ENCODE measurements around the gene OR1B1. TPM values are rescaled to one million over a fixed set of nuclear protein-coding genes. Genes with fewer than 3 reads are reported as not detected.

The OR1B1 gene
- polyA plus RNA-seq (2012; ENCODE audit: low read depth, missing spikeins): not detected

DNA sequence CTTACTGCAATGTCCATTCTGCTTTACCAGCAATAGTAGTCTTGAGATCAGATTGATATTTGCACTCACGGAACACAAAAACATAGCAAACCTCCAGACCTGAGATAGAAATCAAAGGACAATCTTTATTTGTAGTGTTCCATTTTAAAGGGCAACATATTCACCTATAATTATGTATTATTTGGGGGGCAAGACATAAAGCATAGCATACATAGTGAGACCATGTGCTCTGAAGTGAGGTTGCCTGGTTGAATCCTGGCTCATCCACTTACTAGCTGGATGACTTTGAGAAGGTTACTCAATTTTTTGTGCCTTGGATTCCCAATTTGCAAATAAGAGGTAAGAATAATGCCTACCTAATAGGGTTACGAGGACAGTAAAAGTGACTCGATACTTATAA lies at the start of gene OR1B1:
Gene OR1B1 (minus strand): TSS at position 101 of the 400 bp plus-strand sequence.
- TF ChIP-seq POLR2AphosphoS5 (IDR thresholded peaks at IDR 0.05; ENCODE audit: low read depth, low read length): no peak
- TF ChIP-seq POU2F2 (IDR thresholded peaks at IDR 0.05; ENCODE audit: low read depth, low read length): no peak
- TF ChIP-seq PAX5 (IDR thresholded peaks at IDR 0.05; ENCODE audit: insufficient read depth, low read length, severe bottlenecking): no peak
- no peak for TF ChIP-seq TAF1 (IDR thresholded peaks at IDR 0.05; ENCODE audit: low read depth, low read length)
- no peak for TF ChIP-seq POLR2A (IDR thresholded peaks at IDR 0.05; ENCODE audit: low read depth, low read length)
- TF ChIP-seq SPI1 (IDR thresholded peaks at IDR 0.05; ENCODE audit: low read depth, low read length): no peak

DNA sequence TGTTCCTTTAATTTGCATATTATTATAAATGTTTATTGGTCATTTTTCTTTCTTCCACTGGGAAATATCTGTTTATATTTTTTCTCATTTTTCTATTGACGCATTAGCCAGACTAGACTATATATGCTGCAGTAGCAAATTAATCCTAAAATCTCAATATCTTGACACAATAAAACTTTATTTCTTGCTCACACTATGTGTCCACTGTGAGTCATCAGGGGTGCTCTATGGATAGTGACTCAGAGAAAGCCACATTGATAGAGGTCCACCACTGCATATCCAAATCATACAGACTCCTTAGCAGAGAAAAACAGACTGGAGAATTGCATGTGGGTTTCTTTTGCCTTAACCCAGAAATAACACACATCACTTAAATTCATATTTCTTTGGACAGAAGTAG lies 38.3 kb upstream of the OR1B1 start:
- DNase-seq (ENCODE audit: insufficient read length, low spot score) (no peak), FAIRE-seq (no peak)
- TF ChIP-seq PAX5 (IDR thresholded peaks at IDR 0.05; ENCODE audit: insufficient read depth, low read length, severe bottlenecking) (no peak), POU2F2 (IDR thresholded peaks at IDR 0.05; ENCODE audit: low read depth, low read length) (no peak), POLR2AphosphoS5 (IDR thresholded peaks at IDR 0.05; ENCODE audit: low read depth, low read length) (no peak), POLR2A (IDR thresholded peaks at IDR 0.05; ENCODE audit: low read depth, low read length) (no peak), TAF1 (IDR thresholded peaks at IDR 0.05; ENCODE audit: low read depth, low read length) (no peak), SPI1 (IDR thresholded peaks at IDR 0.05; ENCODE audit: low read depth, low read length) (no peak)

More for the DNA sequence above, at the start of gene OR1B1:
- DNase-seq (ENCODE audit: insufficient read length, low spot score) (no peak), FAIRE-seq (no peak)

DNA sequence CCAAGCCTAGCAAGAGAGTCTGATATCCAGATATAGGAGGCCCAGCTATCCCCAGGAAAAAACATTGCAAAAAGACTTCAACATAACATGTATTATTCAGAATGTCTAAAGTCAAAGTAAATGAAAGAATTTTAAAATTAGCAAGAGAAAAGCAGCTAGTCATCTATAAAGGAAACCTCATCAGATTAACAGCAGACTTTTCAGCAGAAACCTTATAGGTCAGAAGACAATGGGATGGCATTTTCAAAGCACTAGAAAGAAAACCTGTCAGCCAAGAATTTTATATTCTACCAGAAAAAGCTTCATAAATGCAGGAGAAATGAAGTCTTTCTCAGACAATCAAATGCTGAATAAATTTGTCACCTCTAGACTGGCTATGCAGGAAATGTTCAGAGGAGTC lies 27.4 kb upstream of the OR1B1 start:
- DNase-seq (ENCODE audit: insufficient read length, low spot score): no peak
- no peak for FAIRE-seq
- no peak for TF ChIP-seq PAX5 (IDR thresholded peaks at IDR 0.05; ENCODE audit: insufficient read depth, low read length, severe bottlenecking)
- TF ChIP-seq POLR2AphosphoS5 (IDR thresholded peaks at IDR 0.05; ENCODE audit: low read depth, low read length): no peak
- TF ChIP-seq SPI1 (IDR thresholded peaks at IDR 0.05; ENCODE audit: low read depth, low read length): no peak
- no peak for TF ChIP-seq POU2F2 (IDR thresholded peaks at IDR 0.05; ENCODE audit: low read depth, low read length)
- no peak for TF ChIP-seq TAF1 (IDR thresholded peaks at IDR 0.05; ENCODE audit: low read depth, low read length)
- TF ChIP-seq POLR2A (IDR thresholded peaks at IDR 0.05; ENCODE audit: low read depth, low read length): no peak

DNA sequence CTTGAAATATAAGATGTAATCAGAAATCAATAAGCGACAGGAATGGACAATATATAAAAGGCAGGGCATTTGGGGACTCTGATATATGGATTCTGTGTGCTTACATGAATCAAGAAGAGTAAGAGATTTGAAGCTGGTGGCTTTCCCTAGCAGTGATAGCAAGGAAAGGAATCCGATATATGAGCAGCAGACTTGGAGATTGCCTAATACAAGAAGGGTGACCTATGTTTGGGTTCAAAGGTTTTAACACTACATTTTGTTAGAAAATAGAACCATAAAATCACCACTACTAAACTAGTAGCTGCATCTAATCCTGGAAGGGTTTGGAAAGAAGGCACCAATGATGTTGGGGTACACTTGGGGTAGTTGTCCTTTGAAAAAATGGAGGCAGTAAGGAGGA lies 15.1 kb upstream of the OR1B1 start:
- no peak for DNase-seq (ENCODE audit: insufficient read length, low spot score)
- TF ChIP-seq TAF1 (IDR thresholded peaks at IDR 0.05; ENCODE audit: low read depth, low read length) (no peak), POLR2A (IDR thresholded peaks at IDR 0.05; ENCODE audit: low read depth, low read length) (no peak), PAX5 (IDR thresholded peaks at IDR 0.05; ENCODE audit: insufficient read depth, low read length, severe bottlenecking) (no peak), POLR2AphosphoS5 (IDR thresholded peaks at IDR 0.05; ENCODE audit: low read depth, low read length) (no peak), POU2F2 (IDR thresholded peaks at IDR 0.05; ENCODE audit: low read depth, low read length) (no peak), SPI1 (IDR thresholded peaks at IDR 0.05; ENCODE audit: low read depth, low read length) (no peak)
- FAIRE-seq: no peak

DNA sequence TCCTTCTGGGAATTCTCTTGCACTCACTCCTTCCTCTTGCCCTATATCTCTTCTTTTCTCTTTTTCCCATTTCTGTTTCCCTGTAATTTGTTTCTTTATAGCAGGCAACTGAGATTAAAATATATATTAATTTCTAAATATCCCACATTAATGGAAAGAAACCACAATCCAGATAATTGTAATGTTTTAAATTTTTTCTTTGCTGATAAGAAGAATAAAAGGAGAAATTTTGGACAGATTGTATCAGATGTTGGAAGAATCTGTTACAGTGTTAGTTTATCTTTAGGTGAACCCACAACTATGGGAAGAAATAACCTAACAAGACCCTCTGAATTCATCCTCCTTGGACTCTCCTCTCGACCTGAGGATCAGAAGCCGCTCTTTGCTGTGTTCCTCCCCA lies 4.0 kb upstream of the OR1B1 start, which contains the start of gene OR1L1:
Gene OR1L1 (plus strand): TSS at position 301 of the 400 bp plus-strand sequence. CDS start 0 bp downstream, at position 301.
- FAIRE-seq: no peak
- TF ChIP-seq POLR2A (IDR thresholded peaks at IDR 0.05; ENCODE audit: low read depth, low read length): no peak
- no peak for TF ChIP-seq PAX5 (IDR thresholded peaks at IDR 0.05; ENCODE audit: insufficient read depth, low read length, severe bottlenecking)
- no peak for TF ChIP-seq POU2F2 (IDR thresholded peaks at IDR 0.05; ENCODE audit: low read depth, low read length)
- TF ChIP-seq TAF1 (IDR thresholded peaks at IDR 0.05; ENCODE audit: low read depth, low read length): no peak
- TF ChIP-seq SPI1 (IDR thresholded peaks at IDR 0.05; ENCODE audit: low read depth, low read length): no peak
- TF ChIP-seq POLR2AphosphoS5 (IDR thresholded peaks at IDR 0.05; ENCODE audit: low read depth, low read length): no peak

DNA sequence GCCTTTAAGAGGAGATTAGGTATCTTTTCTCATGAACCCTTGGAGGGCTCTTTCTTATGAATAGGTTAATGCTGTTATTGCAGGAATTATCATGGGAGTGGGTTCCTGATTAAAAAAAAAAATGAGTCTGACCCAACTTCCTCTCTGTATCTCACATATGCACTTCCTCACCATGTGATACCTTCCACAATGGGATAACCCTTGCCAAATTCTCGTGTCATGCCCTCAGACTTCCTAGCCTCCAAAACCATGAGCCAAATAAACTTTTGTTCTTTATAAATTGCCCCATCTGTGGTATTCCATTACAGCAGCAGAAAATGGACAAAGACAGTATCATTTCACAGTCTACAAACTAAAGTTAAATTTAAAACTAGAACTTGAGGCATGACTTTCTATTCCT lies 1.0 kb downstream of the OR1B1 start:
- FAIRE-seq (no peak), DNase-seq (ENCODE audit: insufficient read length, low spot score) (no peak)
- TF ChIP-seq TAF1 (IDR thresholded peaks at IDR 0.05; ENCODE audit: low read depth, low read length) (no peak), POLR2AphosphoS5 (IDR thresholded peaks at IDR 0.05; ENCODE audit: low read depth, low read length) (no peak), POLR2A (IDR thresholded peaks at IDR 0.05; ENCODE audit: low read depth, low read length) (no peak), SPI1 (IDR thresholded peaks at IDR 0.05; ENCODE audit: low read depth, low read length) (no peak), PAX5 (IDR thresholded peaks at IDR 0.05; ENCODE audit: insufficient read depth, low read length, severe bottlenecking) (no peak), POU2F2 (IDR thresholded peaks at IDR 0.05; ENCODE audit: low read depth, low read length) (no peak)

More for the DNA sequence above, 4.0 kb upstream of the OR1B1 start, which contains the start of gene OR1L1:
- no peak for DNase-seq (ENCODE audit: insufficient read length, low spot score)

DNA sequence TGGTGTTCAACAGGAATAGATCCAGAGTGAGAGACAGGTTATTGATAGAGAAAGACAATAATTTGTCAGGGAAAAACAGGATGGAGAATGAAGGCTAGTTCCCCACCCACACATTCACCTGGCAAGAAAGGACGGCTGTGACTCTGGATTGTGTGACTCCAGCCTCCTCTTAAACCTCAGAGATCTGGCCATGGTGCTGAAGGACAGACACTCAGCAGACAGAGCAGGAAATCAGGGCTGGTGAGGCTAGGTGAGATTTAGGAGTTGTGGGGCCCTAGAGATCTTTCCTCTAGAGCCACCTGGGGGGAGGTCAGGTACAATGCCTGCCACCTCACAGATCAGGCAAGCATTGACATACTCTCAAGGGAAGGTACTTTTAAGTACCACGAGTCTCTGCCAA lies 15.2 kb downstream of the OR1B1 start:
- TF ChIP-seq POLR2AphosphoS5 (IDR thresholded peaks at IDR 0.05; ENCODE audit: low read depth, low read length) (no peak), SPI1 (IDR thresholded peaks at IDR 0.05; ENCODE audit: low read depth, low read length) (no peak), TAF1 (IDR thresholded peaks at IDR 0.05; ENCODE audit: low read depth, low read length) (no peak), POU2F2 (IDR thresholded peaks at IDR 0.05; ENCODE audit: low read depth, low read length) (no peak), POLR2A (IDR thresholded peaks at IDR 0.05; ENCODE audit: low read depth, low read length) (no peak), PAX5 (IDR thresholded peaks at IDR 0.05; ENCODE audit: insufficient read depth, low read length, severe bottlenecking) (no peak)
- no peak for DNase-seq (ENCODE audit: insufficient read length, low spot score)
- FAIRE-seq: no peak

DNA sequence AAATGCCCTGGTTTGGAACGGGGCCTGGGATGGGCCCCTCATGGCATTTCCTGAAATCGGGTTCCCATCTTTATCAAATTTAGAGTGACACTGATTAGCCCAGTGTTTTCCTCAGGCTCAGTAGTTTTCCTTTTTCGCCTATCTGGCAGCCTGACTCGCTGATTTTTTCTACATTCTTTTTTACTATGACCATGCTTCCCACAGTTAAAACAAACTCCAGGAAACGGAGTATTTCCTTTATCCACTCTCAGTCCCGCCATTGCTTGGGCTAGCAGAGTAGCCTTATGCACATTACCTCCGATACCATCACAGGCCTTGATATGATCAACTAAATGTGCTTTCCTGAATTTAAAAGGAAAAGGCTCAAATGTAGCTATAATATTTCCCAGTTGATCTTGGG lies 37.4 kb downstream of the OR1B1 start:
- TF ChIP-seq SPI1 (IDR thresholded peaks at IDR 0.05; ENCODE audit: low read depth, low read length) (no peak), POLR2AphosphoS5 (IDR thresholded peaks at IDR 0.05; ENCODE audit: low read depth, low read length) (no peak), POU2F2 (IDR thresholded peaks at IDR 0.05; ENCODE audit: low read depth, low read length) (no peak), TAF1 (IDR thresholded peaks at IDR 0.05; ENCODE audit: low read depth, low read length) (no peak), PAX5 (IDR thresholded peaks at IDR 0.05; ENCODE audit: insufficient read depth, low read length, severe bottlenecking) (no peak), POLR2A (IDR thresholded peaks at IDR 0.05; ENCODE audit: low read depth, low read length) (no peak)
- DNase-seq (ENCODE audit: insufficient read length, low spot score) (no peak), FAIRE-seq (no peak)

DNA sequence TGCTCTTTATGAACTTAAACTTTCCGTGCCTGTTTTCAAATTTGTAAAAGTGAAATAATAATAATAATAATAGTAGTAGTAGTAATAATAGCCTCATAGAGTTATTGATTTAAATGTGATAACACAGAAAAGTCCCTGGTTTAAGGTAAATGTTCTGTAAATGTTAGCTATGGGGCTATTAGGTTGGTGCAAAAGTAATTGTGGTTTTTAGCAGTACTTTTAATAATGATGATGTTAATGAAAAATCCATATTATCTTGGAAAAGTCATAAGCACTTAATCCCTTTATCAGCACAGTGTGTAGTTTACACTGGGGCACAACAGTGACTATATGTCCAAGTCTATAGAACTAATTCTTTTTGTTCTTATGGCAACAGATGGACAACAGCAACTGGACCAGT lies 43.1 kb downstream of the OR1B1 start, which contains the start of gene OR1Q1:
Gene OR1Q1 (plus strand): TSS at position 377 of the 400 bp plus-strand sequence. CDS start 0 bp downstream, at position 377.
- no peak for DNase-seq (ENCODE audit: insufficient read length, low spot score)
- FAIRE-seq: no peak
- TF ChIP-seq POU2F2 (IDR thresholded peaks at IDR 0.05; ENCODE audit: low read depth, low read length) (no peak), TAF1 (IDR thresholded peaks at IDR 0.05; ENCODE audit: low read depth, low read length) (no peak), POLR2AphosphoS5 (IDR thresholded peaks at IDR 0.05; ENCODE audit: low read depth, low read length) (no peak)

DNA sequence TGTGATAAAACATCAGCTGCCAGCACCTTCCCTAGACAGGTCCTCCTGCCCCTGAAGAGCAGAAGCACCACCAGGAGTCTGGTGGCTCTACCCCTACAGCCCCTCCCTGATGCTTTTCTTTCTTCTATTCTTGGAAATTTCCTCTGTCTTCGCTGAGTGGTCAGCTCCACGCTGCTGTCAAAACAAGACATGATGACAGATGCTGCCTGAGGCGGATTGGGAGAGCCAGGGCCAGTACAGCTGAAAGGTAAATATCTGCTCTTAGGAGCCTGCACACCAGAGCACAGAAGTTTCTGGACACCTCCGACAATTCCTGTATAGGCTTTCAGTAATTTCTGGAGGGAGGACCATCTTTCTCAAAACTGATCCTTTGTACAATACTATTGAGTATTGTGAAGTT lies 47.6 kb downstream of the OR1B1 start:
- DNase-seq (ENCODE audit: insufficient read length, low spot score) (no peak), FAIRE-seq (no peak)
- TF ChIP-seq POLR2A (IDR thresholded peaks at IDR 0.05; ENCODE audit: low read depth, low read length) (no peak), PAX5 (IDR thresholded peaks at IDR 0.05; ENCODE audit: insufficient read depth, low read length, severe bottlenecking) (no peak), SPI1 (IDR thresholded peaks at IDR 0.05; ENCODE audit: low read depth, low read length) (no peak), TAF1 (IDR thresholded peaks at IDR 0.05; ENCODE audit: low read depth, low read length) (no peak), POLR2AphosphoS5 (IDR thresholded peaks at IDR 0.05; ENCODE audit: low read depth, low read length) (no peak), POU2F2 (IDR thresholded peaks at IDR 0.05; ENCODE audit: low read depth, low read length) (no peak)
